ENCODE data around the gene CDH11.

The CDH11 gene

GRCh38 chr16:65059406-65059980, 62.4 kb downstream of the CDH11 start:
- no peaks in the 10 kb centered on the region for H3K4me1 ChIP-seq (ENCODE audit: low read length)
- H3K4me2 ChIP-seq (ENCODE audit: low read depth, low read length): no peak overlapping the region
- no peak overlapping the region for H3K4me3 ChIP-seq (ENCODE audit: low read length)
- H3F3A ChIP-seq (ENCODE audit: insufficient read depth, low read length): no peaks in the 10 kb centered on the region
- no peaks in the 10 kb centered on the region for H4K20me1 ChIP-seq (ENCODE audit: insufficient read depth, low read length)
- TF ChIP-seq EZH2phosphoT487 (IDR thresholded peaks at IDR 0.05; ENCODE audit: low read length) (no peak), EZH2 (optimal IDR thresholded peaks at IDR 0.05; ENCODE audit: low read depth, low read length) (no peak), CTCF (IDR thresholded peaks at IDR 0.05; ENCODE audit: low read length) (no peak)
- H3K27ac ChIP-seq (ENCODE audit: low read length): no peak overlapping the region
- no peak for DNase-seq
- H3K9me2 ChIP-seq (replicated peaks; ENCODE audit: insufficient read depth, low read length): no peaks in the 10 kb centered on the region
- no peaks in the 10 kb centered on the region for H3K36me3 ChIP-seq (replicated peaks; ENCODE audit: insufficient read depth, low read length)
- H2AFZ ChIP-seq (ENCODE audit: low read length): no peak overlapping the region
- H3K79me2 ChIP-seq (ENCODE audit: low read length): no peaks in the 10 kb centered on the region
- H3K27me3 ChIP-seq (replicated peaks; ENCODE audit: insufficient read depth, low read length): no peaks in the 10 kb centered on the region
- no peaks in the 10 kb centered on the region for H3K9me3 ChIP-seq (replicated peaks; ENCODE audit: insufficient read depth, low read length)
- no peak overlapping the region for H3K9ac ChIP-seq (ENCODE audit: low read length)

GRCh38 chr16:65057184-65057583, 64.7 kb downstream of the CDH11 start:
- Histone ChIP-seq H3K9me3 (replicated peaks; ENCODE audit: insufficient read depth, low read length) (no peaks in the 10 kb centered on the region), H3K9ac (ENCODE audit: low read length) (no peak overlapping the region), H3K79me2 (ENCODE audit: low read length) (no peaks in the 10 kb centered on the region), H3F3A (ENCODE audit: insufficient read depth, low read length) (no peaks in the 10 kb centered on the region), H3K4me1 (ENCODE audit: low read length) (no peaks in the 10 kb centered on the region), H4K20me1 (ENCODE audit: insufficient read depth, low read length) (no peaks in the 10 kb centered on the region), H2AFZ (ENCODE audit: low read length) (no peak overlapping the region), H3K27me3 (replicated peaks; ENCODE audit: insufficient read depth, low read length) (no peaks in the 10 kb centered on the region), H3K27ac (ENCODE audit: low read length) (no peak overlapping the region), H3K36me3 (replicated peaks; ENCODE audit: insufficient read depth, low read length) (no peaks in the 10 kb centered on the region), H3K9me2 (replicated peaks; ENCODE audit: insufficient read depth, low read length) (no peaks in the 10 kb centered on the region), H3K4me2 (ENCODE audit: low read depth, low read length) (no peak overlapping the region), H3K4me3 (ENCODE audit: low read length) (no peak overlapping the region)
- DNase-seq: no peak
- TF ChIP-seq EZH2phosphoT487 (IDR thresholded peaks at IDR 0.05; ENCODE audit: low read length) (no peak), EZH2 (optimal IDR thresholded peaks at IDR 0.05; ENCODE audit: low read depth, low read length) (no peak), CTCF (IDR thresholded peaks at IDR 0.05; ENCODE audit: low read length) (no peak)

- TF ChIP-seq CTCF (IDR thresholded peaks at IDR 0.05; ENCODE audit: low read length): no peak
- no peak for TF ChIP-seq EZH2phosphoT487 (IDR thresholded peaks at IDR 0.05; ENCODE audit: low read length)
- TF ChIP-seq EZH2 (optimal IDR thresholded peaks at IDR 0.05; ENCODE audit: low read depth, low read length): no peak
- Histone ChIP-seq H3K27me3 (replicated peaks; ENCODE audit: insufficient read depth, low read length) (no peaks in the 10 kb centered on the region), H3K9me3 (replicated peaks; ENCODE audit: insufficient read depth, low read length) (no peaks in the 10 kb centered on the region), H3K4me1 (ENCODE audit: low read length) (no peaks in the 10 kb centered on the region), H3K36me3 (replicated peaks; ENCODE audit: insufficient read depth, low read length) (no peaks in the 10 kb centered on the region), H3K9ac (ENCODE audit: low read length) (no peak overlapping the region), H4K20me1 (ENCODE audit: insufficient read depth, low read length) (no peaks in the 10 kb centered on the region), H2AFZ (ENCODE audit: low read length) (no peak overlapping the region), H3K9me2 (replicated peaks; ENCODE audit: insufficient read depth, low read length) (no peaks in the 10 kb centered on the region), H3K27ac (ENCODE audit: low read length) (no peak overlapping the region), H3F3A (ENCODE audit: insufficient read depth, low read length) (no peaks in the 10 kb centered on the region), H3K4me3 (ENCODE audit: low read length) (no peak overlapping the region), H3K4me2 (ENCODE audit: low read depth, low read length) (no peak overlapping the region), H3K79me2 (ENCODE audit: low read length) (no peaks in the 10 kb centered on the region)
- DNase-seq: no peak
Measured at GRCh38 chr16:65054457-65054856, 67.4 kb downstream of the CDH11 start.
